ENCODE results near the gene SMURF2. TPM values are rescaled to one million over a fixed set of nuclear protein-coding genes. Genes with fewer than 3 reads are reported as not detected.

SMURF2 gene
- total and polyA plus RNA-seq, 9 of the 15 experiments (the other 6 are each of a cell fraction or from before 2014, with no cell fraction given), result 3.8 to 22.0 (median 14.8) TPM

- TF ChIP-seq ZBTB8A (IDR thresholded peaks at IDR 0.05; ENCODE audit: partially characterized antibody) (no peak), ZNF384 (IDR thresholded peaks at IDR 0.05; ENCODE audit: low read depth, low read length) (no peak), MTA3 (IDR thresholded peaks at IDR 0.05; ENCODE audit: borderline replicate concordance) (peak; percentile 98), ZNF778 (CRISPR knock-in tag; IDR thresholded peaks at IDR 0.05) (no peak), ZNF184 (CRISPR knock-in tag; IDR thresholded peaks at IDR 0.05) (no peak), DEAF1 (CRISPR knock-in tag; IDR thresholded peaks at IDR 0.05) (no peak), SPI1 (IDR thresholded peaks at IDR 0.05; ENCODE audit: borderline replicate concordance, low read depth, low read length) (no peak), HINFP (tag; conservative IDR thresholded peaks at IDR 0.05; ENCODE audit: low read depth) (no peak), EWSR1 (IDR thresholded peaks at IDR 0.05; ENCODE audit: borderline replicate concordance, low read depth, partially characterized antibody) (no peak), STAT5A (IDR thresholded peaks at IDR 0.05; ENCODE audit: borderline replicate concordance, low read length) (0 out of 2 replicates have a peak, but pooled peaks have one; percentile 35), MYNN (IDR thresholded peaks at IDR 0.05) (no peak), MYNN (CRISPR knock-in tag; IDR thresholded peaks at IDR 0.05) (no peak), TFAP4 (CRISPR knock-in tag; IDR thresholded peaks at IDR 0.05; ENCODE audit: borderline replicate concordance) (no peak), E4F1 (CRISPR knock-in tag; IDR thresholded peaks at IDR 0.05; ENCODE audit: borderline replicate concordance) (no peak; the same call in 1 of the 2 replicates), ZNF644 (tag; IDR thresholded peaks at IDR 0.05; ENCODE audit: low read depth) (no peak)
Observed at GRCh38 chr17:64506201-64506575, 155.9 kb downstream of the SMURF2 start, which contains the start of gene DDX5 (continued).

Measured in K562 (cell line).